ENCODE data around the gene HNRNPA1L2. TPM values are rescaled to one million over a fixed set of nuclear protein-coding genes. Genes with fewer than 3 reads are reported as not detected.

HNRNPA1L2 gene
- total and polyA plus RNA-seq, 2 experiments from 2014 or later = 3.6 to 9.4 TPM

- no peak for TF ChIP-seq REST (IDR thresholded peaks at IDR 0.05; ENCODE audit: unreplicated experiment)
Measured at GRCh38 chr13:52664272-52664671, 22.0 kb downstream of the HNRNPA1L2 start (continued).

GRCh38 chr13:52665325-52665724 lies 23.1 kb downstream of the HNRNPA1L2 start:
- Mint-ChIP-seq H3K4me1 (peaks cover 2% of the 10 kb centered on the region; the same call in 2 of the 3 replicates), H3K27ac (no peak overlapping the region), H3K4me3 (no peak overlapping the region), H3K27me3 (ENCODE audit: insufficient read depth, low read depth, poor library complexity) (no peaks in the 10 kb centered on the region), H3K9me3 (no peaks in the 10 kb centered on the region), H3K36me3 (ENCODE audit: low read depth) (peaks cover 67% of the 10 kb centered on the region; the same call in 2 of the 3 replicates)
- ATAC-seq = no peak
- H3K4me3 ChIP-seq = no peak overlapping the region
- H3K79me2 ChIP-seq (replicated peaks; ENCODE audit: insufficient read depth) = peaks cover under 1% of the 10 kb centered on the region; the same call in 1 of the 2 replicates
- H3K36me3 ChIP-seq (ENCODE audit: insufficient read depth) = peaks cover 37% of the 10 kb centered on the region; the same call in 1 of the 2 replicates
- H3K4me1 ChIP-seq (ENCODE audit: insufficient read depth) = no peaks in the 10 kb centered on the region
- no peak overlapping the region for H3K4me2 ChIP-seq
- H3K9me2 ChIP-seq (ENCODE audit: insufficient read depth) = no peaks in the 10 kb centered on the region
- no peak overlapping the region for H2AFZ ChIP-seq
- DNase-seq (ENCODE audit: low spot score) = peak; percentile 50
- no peaks in the 10 kb centered on the region for H3F3A ChIP-seq (replicated peaks; ENCODE audit: low read depth)
- TF ChIP-seq CTCF (conservative IDR thresholded peaks at IDR 0.05; ENCODE audit: low read depth in 2 of 2) = peak in 1 of 2 experiments; percentile 83; a peak in 3 of 4 replicates
- TF ChIP-seq EZH2 (IDR thresholded peaks at IDR 0.05; ENCODE audit: low read depth, unreplicated experiment) = no peak
- no peaks in the 10 kb centered on the region for H3K27me3 ChIP-seq (ENCODE audit: insufficient read depth)
- no peak overlapping the region for H3K27ac ChIP-seq (ENCODE audit: low read depth)
- no peaks in the 10 kb centered on the region for H4K20me1 ChIP-seq (replicated peaks; ENCODE audit: insufficient read depth)

- Histone ChIP-seq H2AFZ (no peak overlapping the region), H3K27me3 (ENCODE audit: insufficient read depth) (no peaks in the 10 kb centered on the region), H3K79me2 (replicated peaks; ENCODE audit: insufficient read depth) (peaks cover 39% of the 10 kb centered on the region), H3K9me2 (ENCODE audit: insufficient read depth) (no peaks in the 10 kb centered on the region), H3K4me3 (no peak overlapping the region), H3K27ac (ENCODE audit: low read depth) (no peak overlapping the region), H4K20me1 (replicated peaks; ENCODE audit: insufficient read depth) (no peaks in the 10 kb centered on the region), H3K4me1 (ENCODE audit: insufficient read depth) (no peaks in the 10 kb centered on the region), H3K36me3 (ENCODE audit: insufficient read depth) (peaks cover 20% of the 10 kb centered on the region; the same call in 1 of the 2 replicates), H3F3A (replicated peaks; ENCODE audit: low read depth) (no peaks in the 10 kb centered on the region), H3K4me2 (no peak overlapping the region)
- Mint-ChIP-seq H3K9me3 (no peaks in the 10 kb centered on the region), H3K4me1 (peaks cover 2% of the 10 kb centered on the region; the same call in 2 of the 3 replicates), H3K27ac (0 out of 2 replicates have a peak overlapping the region, but pooled peaks have one; percentile 23), H3K4me3 (no peak overlapping the region), H3K36me3 (ENCODE audit: low read depth) (peaks cover 43% of the 10 kb centered on the region; the same call in 2 of the 3 replicates), H3K27me3 (ENCODE audit: insufficient read depth, low read depth, poor library complexity) (no peaks in the 10 kb centered on the region)
- TF ChIP-seq ZNF114 (CRISPR knock-in tag; IDR thresholded peaks at IDR 0.05) (no peak), STAT1 (IDR thresholded peaks at IDR 0.05; ENCODE audit: unreplicated experiment) (no peak), ZNF331 (CRISPR knock-in tag; IDR thresholded peaks at IDR 0.05; ENCODE audit: low read depth) (no peak), REST (IDR thresholded peaks at IDR 0.05; ENCODE audit: unreplicated experiment) (no peak), POLR2AphosphoS5 (IDR thresholded peaks at IDR 0.05; ENCODE audit: low read depth) (no peak), EZH2phosphoT487 (IDR thresholded peaks at IDR 0.05; ENCODE audit: unreplicated experiment) (no peak), JUNB (IDR thresholded peaks at IDR 0.05; ENCODE audit: unreplicated experiment) (no peak), EZH2 (IDR thresholded peaks at IDR 0.05; ENCODE audit: low read depth, unreplicated experiment) (no peak), NANOG (IDR thresholded peaks at IDR 0.05; ENCODE audit: borderline replicate concordance) (no peak), ETS1 (IDR thresholded peaks at IDR 0.05) (no peak)
- ATAC-seq (no peak), DNase-seq (ENCODE audit: low spot score) (no peak)
Measured at GRCh38 chr13:52669677-52670076, 27.4 kb downstream of the HNRNPA1L2 start.

All from GM23338 (cell line).